Renal pelvis (tissue), 4 donors: ENCODE measurements around the gene PDCD1. TPM values are rescaled to one million over a fixed set of nuclear protein-coding genes. Genes with fewer than 3 reads are reported as not detected.
"Not testable (repeated sequence)": the region's sequence is repeated elsewhere in the genome, so short reads cannot be mapped to it uniquely, and the experiment has no call there.

Experiments used
- DNase-seq: peaks from one replicate; pipeline ENCODE4 v3.0.0-alpha.2; 2013
- polyA plus RNA-seq, 3 donors: library from polyadenylated mRNA; unstranded; fragments of 120-200 nt; gene quantifications; one replicate each; pipeline ENCODE4 v1.2.1, GENCODE V29; 2013; ENCODE audit not compliant: insufficient read length in 3 of 3

The PDCD1 gene
- polyA plus RNA-seq, 3 donors, result 0.11 to 0.59 (median 0.21) TPM

GRCh38 chr2:241877989-241878970 is 19.6 kb upstream of the PDCD1 start:
- DNase-seq, result no peak

GRCh38 chr2:241877197-241877685 is 18.5 kb upstream of the PDCD1 start:
- DNase-seq, result no peak

GRCh38 chr2:241876528-241877196 is 18.0 kb upstream of the PDCD1 start:
- DNase-seq, result no peak

- not testable (repeated sequence) for DNase-seq
Measured at GRCh38 chr2:241875754-241876527, 17.2 kb upstream of the PDCD1 start.

GRCh38 chr2:241874277-241874925 is 15.7 kb upstream of the PDCD1 start:
- DNase-seq, result no peak

GRCh38 chr2:241873803-241874110 is 15.1 kb upstream of the PDCD1 start:
- no peak for DNase-seq

- DNase-seq, result no peak
Measured at GRCh38 chr2:241873081-241873802, 14.5 kb upstream of the PDCD1 start.

GRCh38 chr2:241872313-241872642 is 13.6 kb upstream of the PDCD1 start:
- DNase-seq, result no peak

- DNase-seq, result no peak
Measured at GRCh38 chr2:241871538-241872312, 13.0 kb upstream of the PDCD1 start.

- no peak for DNase-seq
Measured at GRCh38 chr2:241870611-241871537, 12.2 kb upstream of the PDCD1 start.

- DNase-seq, result no peak
Measured at GRCh38 chr2:241870081-241870541, 11.4 kb upstream of the PDCD1 start.

- DNase-seq, result no peak
Measured at GRCh38 chr2:241869087-241869961, 10.6 kb upstream of the PDCD1 start, which contains the start of gene RTP5. RTP5 (plus strand) TSS chr2:241869729; CDS start chr2:241869757, 28 bp downstream.

- no peak for DNase-seq
Measured at GRCh38 chr2:241868661-241869081, 10.0 kb upstream of the PDCD1 start.

- DNase-seq, result no peak
Measured at GRCh38 chr2:241867776-241868420, 9.2 kb upstream of the PDCD1 start.

GRCh38 chr2:241866790-241867645 is 8.3 kb upstream of the PDCD1 start:
- DNase-seq, result no peak
